ENCODE data around the gene TMEM98. TPM values are rescaled to one million over a fixed set of nuclear protein-coding genes. Genes with fewer than 3 reads are reported as not detected.
A peak's percentile ranks its signal among the peaks of the same experiment; 100 is the strongest.
"Not testable (repeated sequence)": the region's sequence is repeated elsewhere in the genome, so short reads cannot be mapped to it uniquely, and the experiment has no call there.

TMEM98 gene
- total RNA-seq, 1 experiment from 2014 or later: 36.9 TPM

- DNase-seq (ENCODE audit: low read depth): no peak
Observed at GRCh38 chr17:32914181-32914580, 13.8 kb upstream of the TMEM98 start.

GRCh38 chr17:32915245-32915644 is 12.7 kb upstream of the TMEM98 start:
- DNase-seq (ENCODE audit: low read depth): no peak

- no peak for DNase-seq (ENCODE audit: low read depth)
Observed at GRCh38 chr17:32916134-32916533, 11.8 kb upstream of the TMEM98 start.

- no peak for DNase-seq (ENCODE audit: low read depth)
Observed at GRCh38 chr17:32917081-32917480, 10.9 kb upstream of the TMEM98 start.

GRCh38 chr17:32917842-32918241 is 10.1 kb upstream of the TMEM98 start:
- DNase-seq (ENCODE audit: low read depth): no peak

- not testable (repeated sequence) for DNase-seq (ENCODE audit: low read depth)
Observed at GRCh38 chr17:32919876-32920275, 8.1 kb upstream of the TMEM98 start.

GRCh38 chr17:32920293-32920692 is 7.7 kb upstream of the TMEM98 start:
- no peak for DNase-seq (ENCODE audit: low read depth)

- DNase-seq (ENCODE audit: low read depth): no peak
Observed at GRCh38 chr17:32921017-32921416, 6.9 kb upstream of the TMEM98 start.

- DNase-seq (ENCODE audit: low read depth): not testable (repeated sequence)
Observed at GRCh38 chr17:32923905-32924304, 4.0 kb upstream of the TMEM98 start.

- DNase-seq (ENCODE audit: low read depth): no peak
Observed at GRCh38 chr17:32926183-32926582, 1.8 kb upstream of the TMEM98 start.

GRCh38 chr17:32926789-32927188 is 1.2 kb upstream of the TMEM98 start:
- DNase-seq (ENCODE audit: low read depth): not testable (repeated sequence)

- no peak for DNase-seq (ENCODE audit: low read depth)
Observed at GRCh38 chr17:32927201-32927723, 691 bp upstream of the TMEM98 start.

- no peak for DNase-seq (ENCODE audit: low read depth)
Observed at GRCh38 chr17:32928586-32929535, 908 bp downstream of the TMEM98 start.

GRCh38 chr17:32929588-32929987 is 1.6 kb downstream of the TMEM98 start:
- no peak for DNase-seq (ENCODE audit: low read depth)

GRCh38 chr17:32930512-32930911 is 2.6 kb downstream of the TMEM98 start:
- no peak for DNase-seq (ENCODE audit: low read depth)

GRCh38 chr17:32931686-32932085 is 3.7 kb downstream of the TMEM98 start:
- DNase-seq (ENCODE audit: low read depth): no peak

- no peak for DNase-seq (ENCODE audit: low read depth)
Observed at GRCh38 chr17:32933881-32934280, 5.9 kb downstream of the TMEM98 start.

GRCh38 chr17:32935726-32936125 is 7.8 kb downstream of the TMEM98 start:
- DNase-seq (ENCODE audit: low read depth): no peak

- no peak for DNase-seq (ENCODE audit: low read depth)
Observed at GRCh38 chr17:32936186-32936893, 8.4 kb downstream of the TMEM98 start.

GRCh38 chr17:32936894-32937500 is 9.0 kb downstream of the TMEM98 start:
- DNase-seq (ENCODE audit: low read depth): peak; percentile 44

- no peak for DNase-seq (ENCODE audit: low read depth)
Observed at GRCh38 chr17:32940706-32941390, 12.9 kb downstream of the TMEM98 start.
